ENCODE results near the gene SCTR.

GRCh38 chr2:119429225-119429981 is 94.9 kb downstream of the SCTR start:
- TF ChIP-seq CTCF (IDR thresholded peaks at IDR 0.05; ENCODE audit: control extremely low read depth in 1 of 3, insufficient read depth in 1 of 3, low read depth in 1 of 3, low read length in 3 of 3) (no peak), BCL11A (IDR thresholded peaks at IDR 0.05; ENCODE audit: low read depth in 2 of 2, low read length in 2 of 2) (no peak), SIN3A (conservative IDR thresholded peaks at IDR 0.05 in 1 of 2, IDR thresholded peaks at IDR 0.05 in 1 of 2; ENCODE audit: low read depth in 1 of 2, low read length in 2 of 2) (no peak), EZH2 (IDR thresholded peaks at IDR 0.05; ENCODE audit: low read depth, low read length, severe bottlenecking) (no peak), TAF1 (IDR thresholded peaks at IDR 0.05; ENCODE audit: low read depth, low read length) (no peak), PHF8 (conservative IDR thresholded peaks at IDR 0.05; ENCODE audit: low read depth, low read length) (no peak), SUZ12 (IDR thresholded peaks at IDR 0.05; ENCODE audit: low read length) (no peak), TCF12 (IDR thresholded peaks at IDR 0.05; ENCODE audit: low read depth, low read length) (no peak)

Measured in H1 (cell line).